NCI-H1105 (cell line): ENCODE data around the gene FBXL17.

Experiments
- DNase-seq: peaks from one replicate; lab custom pipeline; 2025; lab: John Stamatoyannopoulos, UW

The FBXL17 gene

GRCh38 chr5:107915176-107915812, 466.6 kb downstream of the FBXL17 start:
- no peak for DNase-seq

- DNase-seq, result no peak
Observed at GRCh38 chr5:107913494-107913893, 468.4 kb downstream of the FBXL17 start.

- no peak for DNase-seq
Observed at GRCh38 chr5:107900721-107901120, 481.2 kb downstream of the FBXL17 start.

GRCh38 chr5:107894361-107894760, 487.5 kb downstream of the FBXL17 start:
- DNase-seq, result no peak

GRCh38 chr5:107893642-107894041, 488.3 kb downstream of the FBXL17 start:
- no peak for DNase-seq

- no peak for DNase-seq
Observed at GRCh38 chr5:107889387-107889786, 492.5 kb downstream of the FBXL17 start.

GRCh38 chr5:107888541-107888940, 493.4 kb downstream of the FBXL17 start:
- DNase-seq, result no peak

- no peak for DNase-seq
Observed at GRCh38 chr5:107887166-107887943, 494.5 kb downstream of the FBXL17 start.

GRCh38 chr5:107885601-107886000, 496.3 kb downstream of the FBXL17 start:
- DNase-seq, result no peak

GRCh38 chr5:107884871-107885270, 497.0 kb downstream of the FBXL17 start:
- DNase-seq, result no peak

GRCh38 chr5:107878661-107879060, 503.2 kb downstream of the FBXL17 start:
- DNase-seq, result no peak

GRCh38 chr5:107876906-107877305, 505.0 kb downstream of the FBXL17 start:
- no peak for DNase-seq

GRCh38 chr5:107876261-107876660, 505.6 kb downstream of the FBXL17 start:
- no peak for DNase-seq

- no peak for DNase-seq
Observed at GRCh38 chr5:107875833-107876232, 506.1 kb downstream of the FBXL17 start.

- DNase-seq, result no peak
Observed at GRCh38 chr5:107874795-107875194, 507.1 kb downstream of the FBXL17 start.

GRCh38 chr5:107873877-107874276, 508.0 kb downstream of the FBXL17 start:
- DNase-seq, result no peak

GRCh38 chr5:107871023-107871422, 510.9 kb downstream of the FBXL17 start:
- no peak for DNase-seq

- no peak for DNase-seq
Observed at GRCh38 chr5:107869438-107870115, 512.3 kb downstream of the FBXL17 start.

GRCh38 chr5:107868650-107869409, 513.1 kb downstream of the FBXL17 start:
- no peak for DNase-seq

- no peak for DNase-seq
Observed at GRCh38 chr5:107867266-107867665, 514.6 kb downstream of the FBXL17 start.

GRCh38 chr5:107864793-107865192, 517.1 kb downstream of the FBXL17 start:
- no peak for DNase-seq

- no peak for DNase-seq
Observed at GRCh38 chr5:107863125-107863524, 518.8 kb downstream of the FBXL17 start.
